ENCODE data around the gene MAST1.
A peak's percentile ranks its signal among the peaks of the same experiment; 100 is the strongest.
"Not testable (repeated sequence)": the region's sequence is repeated elsewhere in the genome, so short reads cannot be mapped to it uniquely, and the experiment has no call there.

MAST1 gene

GRCh38 chr19:12801466-12802266 is 36.6 kb upstream of the MAST1 start, which contains the start of the genes PRDX2 and THSD8:
Gene PRDX2, minus strand, starts transcription at chr19:12801800. Its CDS starts 539 bp downstream, at chr19:12801261.
Gene THSD8, plus strand, starts transcription at chr19:12802069. Its CDS starts 3 bp downstream, at chr19:12802072.
- peak; percentile 86 for DNase-seq

DNA sequence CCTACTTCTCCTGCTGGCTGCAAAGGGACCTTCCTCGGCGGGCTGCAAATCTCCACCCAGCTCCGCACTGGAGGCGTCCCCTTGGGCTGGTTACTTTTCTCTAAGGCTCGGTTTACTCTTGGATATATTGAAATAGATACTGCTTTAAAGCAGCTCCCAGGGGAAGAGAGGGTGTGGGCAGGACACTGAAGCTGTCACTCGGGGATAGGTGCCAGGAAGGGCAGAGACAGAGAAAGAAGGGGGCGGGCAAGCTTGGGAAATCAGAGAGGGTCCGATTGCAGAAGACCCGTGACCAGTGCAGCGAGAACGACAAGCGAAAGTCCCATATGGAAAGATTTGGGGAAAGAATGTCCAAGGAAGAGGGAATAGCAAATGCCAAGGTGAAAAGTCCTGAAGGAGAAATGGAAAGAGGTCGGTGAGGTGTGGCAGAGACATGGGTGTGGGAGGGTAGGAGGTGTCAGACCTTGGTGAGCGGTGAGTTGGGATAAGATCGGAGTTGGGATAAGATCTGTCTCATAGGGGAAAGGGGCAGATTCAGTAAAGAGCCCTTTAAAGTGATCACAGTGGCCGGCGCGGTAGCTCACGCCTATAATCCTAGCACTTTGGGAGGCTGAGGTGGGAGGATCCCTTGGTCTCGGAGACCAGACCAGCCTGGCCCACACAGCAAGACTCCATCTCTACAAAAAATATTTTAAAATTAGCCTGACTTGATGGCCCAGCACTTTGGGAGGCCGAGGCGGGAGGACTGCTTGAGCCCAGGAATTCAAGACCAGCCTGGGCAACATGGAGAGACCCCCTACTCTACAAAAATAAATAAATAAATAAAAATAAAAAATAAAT is 35.8 kb upstream of the MAST1 start:
- DNase-seq = no peak

DNA sequence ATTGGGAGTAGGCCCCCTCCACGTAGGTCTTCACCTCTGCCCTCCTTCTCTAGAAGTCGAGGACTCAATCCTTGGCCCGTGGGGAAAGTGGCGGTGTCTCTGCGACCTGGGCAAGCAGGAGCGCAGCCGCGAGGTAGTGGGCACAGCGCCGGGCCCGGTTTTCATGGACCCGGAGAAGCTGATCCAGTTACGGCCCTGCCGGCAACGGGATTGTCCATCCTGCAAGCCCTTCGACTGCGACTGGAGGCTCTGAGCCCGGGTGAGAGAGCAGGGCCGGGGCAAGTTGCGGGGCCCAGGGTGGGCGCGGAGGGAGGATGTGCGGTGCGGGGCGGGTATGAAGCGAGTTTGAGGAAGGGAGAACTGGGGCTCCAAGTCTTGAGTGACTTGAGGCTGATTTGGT is 34.3 kb upstream of the MAST1 start:
- DNase-seq = no peak

DNA sequence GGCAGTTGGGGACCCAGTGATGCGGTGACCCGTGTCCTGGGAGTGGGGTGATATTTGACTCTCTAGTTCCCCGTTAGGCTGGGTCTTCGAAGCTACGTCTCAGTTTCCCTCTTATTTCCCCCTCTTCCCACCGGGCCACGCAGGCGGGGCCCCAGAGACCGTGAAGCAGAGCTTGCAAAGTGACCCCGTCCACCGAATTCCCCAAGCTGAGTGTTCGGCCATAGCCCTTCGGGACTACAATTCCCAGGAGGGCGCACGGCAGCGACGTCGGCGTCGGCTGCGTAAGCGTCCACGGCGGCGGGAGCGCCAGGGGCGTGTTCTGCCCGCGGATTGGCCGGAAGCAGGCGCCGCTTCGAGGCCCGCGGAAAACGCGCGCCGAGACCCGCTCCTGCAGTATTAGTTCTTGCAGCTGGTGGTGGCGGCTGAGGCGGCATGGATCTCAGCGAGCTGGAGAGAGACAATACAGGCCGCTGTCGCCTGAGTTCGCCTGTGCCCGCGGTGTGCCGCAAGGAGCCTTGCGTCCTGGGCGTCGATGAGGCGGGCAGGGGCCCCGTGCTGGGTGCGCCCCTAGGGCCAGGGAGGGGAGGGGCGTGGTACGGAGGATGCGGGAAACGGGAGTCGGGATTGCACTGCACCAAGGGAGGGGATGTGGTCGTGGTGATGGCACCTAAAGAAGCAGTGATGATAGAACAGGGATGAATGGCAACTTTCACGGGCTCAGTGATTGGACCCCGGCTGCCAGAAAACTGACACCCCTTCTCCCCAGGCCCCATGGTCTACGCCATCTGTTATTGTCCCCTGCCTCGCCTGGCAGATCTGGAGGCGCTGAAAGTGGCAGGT is 31.9 kb upstream of the MAST1 start, which contains the start of gene RNASEH2A:
TSS of gene RNASEH2A (plus strand) at position 343 of the 840 bp plus-strand sequence. CDS start at position 433, 90 bp downstream.
- DNase-seq = peak; percentile 86

DNA sequence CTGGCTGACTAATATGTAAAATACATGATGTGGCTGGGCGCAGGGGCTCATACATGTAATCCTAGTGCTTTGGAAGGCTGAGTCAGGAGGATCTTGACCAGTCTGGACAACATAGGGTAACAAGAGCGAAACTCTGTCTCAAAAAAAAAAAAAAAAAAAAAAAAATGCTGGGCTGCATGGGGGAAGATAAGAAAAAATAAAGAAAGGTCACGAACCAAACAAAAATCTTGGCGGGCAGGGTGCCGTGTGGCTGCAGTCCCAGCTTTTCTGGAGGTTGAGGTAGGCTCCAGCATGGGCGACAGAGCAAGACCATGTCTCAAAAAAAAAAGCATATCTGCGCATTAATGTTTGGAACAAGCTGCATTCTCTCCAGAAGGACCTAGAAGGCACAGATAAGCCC is 23.2 kb upstream of the MAST1 start:
- no peak for DNase-seq

DNA sequence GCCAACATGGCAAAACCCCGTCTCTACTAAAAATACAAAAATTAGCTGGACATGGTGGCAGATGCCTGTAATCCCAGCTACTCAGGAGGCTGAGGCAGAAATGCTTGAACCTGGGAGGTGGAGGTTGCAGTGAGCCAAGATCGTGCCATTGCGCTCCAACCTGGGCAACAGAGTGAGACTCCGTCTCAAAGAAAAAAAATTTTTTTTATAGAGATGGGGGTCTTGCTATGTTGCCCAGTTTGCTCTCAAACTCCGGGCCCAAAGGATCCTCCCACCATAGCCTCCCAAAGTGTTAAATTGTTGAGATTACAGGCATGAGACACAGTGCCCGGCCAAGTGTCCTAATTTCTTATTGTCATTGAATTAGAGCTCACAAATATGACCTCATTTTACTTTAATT is 21.1 kb upstream of the MAST1 start:
- DNase-seq = not testable (repeated sequence)

DNA sequence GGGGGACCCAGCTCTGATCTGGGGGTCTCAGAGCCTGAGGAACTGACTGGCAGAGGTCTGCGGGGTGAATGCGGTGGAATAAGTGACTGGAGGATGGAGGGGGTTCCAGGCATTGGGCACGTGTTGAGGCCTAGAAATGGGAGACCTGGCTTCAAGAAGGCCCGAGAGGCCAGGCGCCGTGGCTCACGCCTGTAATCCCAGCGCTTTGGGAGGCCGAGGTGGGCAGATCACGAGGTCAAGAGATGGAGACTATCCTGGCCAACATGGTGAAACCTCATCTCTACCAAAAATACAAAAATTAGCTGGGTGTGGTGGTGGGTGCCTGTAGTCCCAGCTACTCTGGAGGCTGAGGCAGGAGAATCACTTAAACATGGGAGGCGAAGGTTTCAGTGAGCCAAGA is 20.5 kb upstream of the MAST1 start:
- DNase-seq = not testable (repeated sequence)

DNA sequence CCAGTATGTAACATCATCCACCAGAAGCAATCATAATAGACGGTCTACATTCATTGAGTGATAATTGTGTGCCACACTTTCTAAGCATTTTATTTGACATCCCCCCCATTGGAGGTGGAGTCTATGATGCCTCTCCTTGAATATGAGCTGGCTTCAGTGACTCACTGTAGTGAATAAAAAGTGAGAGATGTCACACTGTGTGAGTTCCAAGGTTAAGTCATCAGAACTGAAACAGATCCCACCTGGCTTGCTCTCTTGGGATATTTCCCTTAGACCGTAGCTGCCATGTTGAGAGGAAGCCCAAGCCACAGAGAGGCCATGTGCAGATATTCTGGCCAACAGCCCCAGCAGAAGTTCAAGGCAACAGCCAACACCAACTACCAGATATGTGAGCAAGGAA is 16.6 kb upstream of the MAST1 start:
- no peak for DNase-seq

DNA sequence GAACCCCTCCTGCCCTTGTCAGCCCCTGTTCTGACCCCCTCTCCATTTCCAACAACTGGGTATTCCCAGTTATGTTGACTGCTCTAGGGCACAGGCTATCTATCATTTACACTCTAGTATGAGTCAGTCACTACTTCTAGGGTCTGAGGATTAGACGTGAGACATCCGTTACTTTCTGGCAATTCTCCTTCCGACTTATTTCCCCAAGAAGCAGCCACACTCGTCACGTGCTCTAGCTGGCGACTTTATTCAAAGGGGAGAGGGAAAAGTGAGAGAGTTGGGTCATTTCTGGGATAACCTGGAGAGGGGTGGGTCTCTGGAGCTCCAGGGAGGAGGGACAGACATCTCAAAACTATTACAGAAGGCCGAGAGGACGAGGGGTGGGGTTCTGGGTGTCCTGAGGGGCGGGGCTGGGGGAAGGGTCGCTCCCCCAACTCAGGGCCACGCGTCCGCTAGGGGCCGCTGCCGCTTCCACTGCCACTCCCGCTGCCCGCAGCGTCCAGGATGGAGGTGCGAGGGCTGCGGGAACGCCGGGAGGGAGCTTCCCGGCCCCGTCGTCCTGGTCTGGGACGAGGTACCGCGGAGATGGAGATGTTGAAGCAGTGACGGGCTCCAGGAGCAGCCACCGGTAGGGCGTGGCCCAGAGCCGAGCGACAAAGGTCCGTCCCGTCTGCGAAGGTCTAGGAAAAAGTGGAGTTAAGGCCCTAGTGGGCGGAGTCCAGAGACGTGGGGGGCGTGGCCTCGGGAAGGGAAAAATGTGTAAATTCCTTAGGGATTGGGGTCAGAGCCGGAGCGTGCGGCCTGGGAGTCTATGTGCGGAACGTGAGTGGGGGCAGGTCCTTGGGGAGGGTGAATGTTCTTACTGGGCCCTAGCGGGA is 12.8 kb upstream of the MAST1 start:
- DNase-seq = no peak

GRCh38 chr19:12828494-12828893 is 9.8 kb upstream of the MAST1 start:
- DNase-seq = peak; percentile 8

GRCh38 chr19:12833418-12833737 is 4.9 kb upstream of the MAST1 start:
- DNase-seq = no peak

DNA sequence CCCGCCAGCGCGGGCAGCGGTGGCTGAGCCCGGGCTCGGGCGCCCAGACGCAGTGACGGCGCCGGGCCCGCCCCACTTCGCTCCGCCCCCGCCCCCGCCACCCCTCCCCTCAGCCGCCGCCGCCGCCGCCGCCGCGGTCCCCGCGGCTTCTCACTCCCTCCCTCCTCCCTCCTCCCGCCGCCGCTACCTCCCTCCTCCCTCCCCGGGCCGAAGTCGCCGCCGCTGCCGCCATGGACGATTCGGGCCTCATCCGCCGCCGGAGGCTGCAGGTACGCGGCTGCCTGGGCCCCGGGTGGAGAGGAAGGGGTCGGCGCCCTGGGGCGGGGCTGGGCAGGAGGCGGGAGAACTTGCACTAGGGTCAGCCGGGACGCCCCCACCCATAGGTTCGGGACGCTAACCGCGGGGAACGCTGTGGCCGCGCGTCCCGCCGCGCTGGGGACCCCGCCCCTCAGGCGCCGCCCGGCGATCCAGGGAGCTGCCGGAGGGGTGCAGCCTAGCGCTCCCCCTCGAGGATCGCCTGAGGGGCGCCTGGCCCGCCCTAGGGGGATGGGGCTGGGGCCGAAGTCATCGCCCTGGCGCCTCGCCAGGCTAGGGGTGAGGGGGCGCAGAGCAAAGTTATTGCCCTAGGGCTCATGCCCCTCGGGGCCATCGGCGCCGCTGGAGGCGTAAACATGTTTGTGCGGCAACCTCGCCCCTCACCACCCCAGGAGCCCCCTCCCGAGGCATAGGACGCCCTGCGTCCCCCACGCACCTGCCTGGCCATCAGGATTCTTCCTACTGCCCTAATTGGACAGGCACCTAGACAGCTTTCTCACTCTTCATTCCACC is 4.4 kb upstream of the MAST1 start:
- DNase-seq = peak; percentile 57

GRCh38 chr19:12834566-12834943 is 3.8 kb upstream of the MAST1 start, which contains the start of gene RTBDN:
Gene RTBDN, minus strand, starts transcription at chr19:12834579. Its CDS starts 4,600 bp downstream, at chr19:12829979.
- DNase-seq = peak; percentile 50

- DNase-seq = peak; percentile 56
Observed at GRCh38 chr19:12834976-12835757, 3.1 kb upstream of the MAST1 start.

DNA sequence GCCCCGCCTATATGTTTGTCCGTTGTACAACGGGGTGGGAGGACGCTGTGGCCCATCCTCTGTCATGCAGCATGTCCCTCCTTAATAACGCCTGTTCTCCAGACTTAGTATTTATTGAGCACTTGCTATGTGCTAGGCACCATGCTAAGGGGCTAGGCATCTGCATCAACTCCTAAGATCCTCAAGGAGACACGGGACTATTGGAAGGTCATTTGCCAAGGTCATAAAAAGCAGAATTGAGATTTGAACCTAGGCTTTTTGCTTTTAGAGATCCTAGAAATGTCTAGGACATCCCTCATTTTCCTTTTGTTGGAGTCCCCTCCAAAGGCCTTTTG is 1.8 kb upstream of the MAST1 start:
- no peak for DNase-seq

- DNase-seq = no peak
Observed at GRCh38 chr19:12837225-12837624, 1.1 kb upstream of the MAST1 start.

DNA sequence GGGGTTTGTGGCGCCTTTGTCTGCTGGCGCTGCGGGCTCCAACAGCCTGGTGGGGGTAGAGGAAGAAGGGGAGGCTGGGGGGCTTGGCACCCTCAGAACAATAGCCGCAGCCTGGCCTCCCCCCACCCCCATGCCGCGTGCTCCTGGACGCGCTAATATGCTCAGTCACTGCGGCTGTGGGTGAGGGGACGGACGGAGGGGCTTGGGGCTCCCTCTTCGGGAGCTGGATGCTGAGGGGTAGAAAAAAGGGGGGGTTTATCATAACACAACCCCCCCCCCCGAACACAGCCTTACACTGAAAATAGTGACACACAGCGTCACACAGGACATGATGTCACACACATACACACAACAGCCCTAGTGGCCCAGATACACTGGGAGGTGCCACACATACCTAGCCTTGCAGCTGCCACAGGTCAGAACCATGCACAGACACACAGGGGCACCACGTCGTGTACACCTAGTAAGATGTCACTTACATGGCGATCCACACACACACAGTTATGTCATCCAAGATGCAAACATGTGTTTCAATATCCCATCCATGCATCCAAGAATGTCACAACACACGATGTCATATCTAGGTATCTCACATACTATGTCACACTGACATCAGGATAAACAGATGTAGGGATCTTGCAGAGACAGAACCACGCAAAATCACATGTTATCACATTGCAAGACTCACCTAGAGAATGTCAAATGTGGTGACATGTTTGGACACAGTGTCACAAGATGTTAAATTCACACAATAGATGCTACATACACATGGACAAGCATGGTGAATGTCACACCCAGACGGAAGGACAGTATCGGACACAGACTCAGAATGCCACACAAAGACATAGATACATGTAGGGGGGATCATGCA is 806 bp downstream of the MAST1 start:
- DNase-seq = peak; percentile 49

GRCh38 chr19:12840091-12841079 is 2.1 kb downstream of the MAST1 start:
- DNase-seq = peak; percentile 32

Data from COR-L47 (cell line).